BLaER1 (cell line): ENCODE data around the gene TTYH3.

Source experiments
- H3K27ac ChIP-seq: shearing (Covaris generic); formaldehyde crosslinking; 2 replicates; pipeline ENCODE4 v1.8.1; 2022
- H3K27me3 ChIP-seq: shearing (Covaris generic); formaldehyde crosslinking; 2 replicates; pipeline ENCODE4 v1.8.1; 2022
- H3K36me3 ChIP-seq: shearing (Covaris generic); formaldehyde crosslinking; 2 replicates; pipeline ENCODE4 v1.8.1; 2022
- H3K4me1 ChIP-seq: shearing (Covaris generic); formaldehyde crosslinking; 2 replicates; pipeline ENCODE4 v1.8.1; 2022
- H3K4me2 ChIP-seq: shearing (Covaris generic); formaldehyde crosslinking; 2 replicates; pipeline ENCODE4 v1.8.1; 2022
- H3K4me3 ChIP-seq: shearing (Covaris generic); formaldehyde crosslinking; 2 replicates; pipeline ENCODE4 v1.8.1; 2022
- H3K9ac ChIP-seq: shearing (Covaris generic); formaldehyde crosslinking; 2 replicates; pipeline ENCODE4 v1.8.1; 2022
- H3K9me3 ChIP-seq: shearing (Covaris generic); formaldehyde crosslinking; 2 replicates; pipeline ENCODE4 v1.8.1; 2022
- H4K20me1 ChIP-seq: shearing (Covaris generic); formaldehyde crosslinking; 2 replicates; pipeline ENCODE4 v1.8.1; 2022
- Cebpa-rat ChIP-seq: shearing (Covaris generic); IDR thresholded peaks from 2 replicates; pipeline ENCODE4 v1.8.1; 2022

TTYH3 gene

DNA sequence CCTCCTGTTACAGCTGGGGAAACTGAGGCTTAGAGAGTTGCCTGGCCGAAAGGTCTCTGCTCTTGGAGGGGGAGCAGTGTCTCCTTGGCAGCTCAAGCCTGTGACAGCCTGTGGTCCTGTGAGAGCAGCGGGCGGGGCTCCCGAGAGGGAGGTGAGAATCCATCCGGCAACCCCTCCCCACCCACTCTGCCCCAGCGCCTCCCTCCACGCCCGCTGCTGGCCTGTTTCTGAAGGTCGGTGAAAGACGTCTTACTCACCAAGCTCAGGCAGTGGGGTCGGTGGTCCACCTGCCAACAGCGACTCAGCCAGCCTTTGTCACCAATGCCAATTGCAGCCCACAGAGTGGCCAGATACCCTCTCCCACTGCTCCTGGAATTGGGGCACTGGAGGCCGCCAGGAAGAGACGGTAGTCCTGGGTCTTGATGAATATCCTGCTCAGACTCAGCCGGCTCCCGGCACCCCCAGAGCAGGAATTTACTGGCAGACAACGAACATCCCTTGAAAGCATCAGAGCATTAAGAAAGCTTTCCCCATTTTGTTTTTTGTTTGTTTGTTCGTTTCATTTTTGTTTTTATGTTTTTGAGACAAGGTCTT is 7.4 kb upstream of the TTYH3 start:
- peak overlapping the region; percentile 51; the same call in 1 of the 2 replicates for H3K27ac ChIP-seq
- no peaks in the 10 kb centered on the region for H3K36me3 ChIP-seq
- no peaks in the 10 kb centered on the region for H3K27me3 ChIP-seq
- peak overlapping the region; percentile 57 for H3K4me2 ChIP-seq
- no peaks in the 10 kb centered on the region for H4K20me1 ChIP-seq
- no peak overlapping the region for H3K9ac ChIP-seq
- no peak for TF ChIP-seq Cebpa-rat
- no peaks in the 10 kb centered on the region for H3K9me3 ChIP-seq
- H3K4me3 ChIP-seq = no peak overlapping the region
- peaks cover 68% of the 10 kb centered on the region for H3K4me1 ChIP-seq

- no peak overlapping the region for H3K9ac ChIP-seq
- no peak overlapping the region for H3K27ac ChIP-seq
- no peak for TF ChIP-seq Cebpa-rat
- H3K4me3 ChIP-seq = no peak overlapping the region
- no peaks in the 10 kb centered on the region for H4K20me1 ChIP-seq
- H3K9me3 ChIP-seq = no peaks in the 10 kb centered on the region
- H3K4me2 ChIP-seq = no peak overlapping the region
- peaks cover 67% of the 10 kb centered on the region for H3K4me1 ChIP-seq
- no peaks in the 10 kb centered on the region for H3K27me3 ChIP-seq
- H3K36me3 ChIP-seq = no peaks in the 10 kb centered on the region
These were observed 5.2 kb upstream of the TTYH3 start for GRCh38 chr7:2626498-2627117.

GRCh38 chr7:2627258-2628129 is 4.3 kb upstream of the TTYH3 start:
- Histone ChIP-seq H3K4me2 (no peak overlapping the region), H4K20me1 (peaks cover 5% of the 10 kb centered on the region), H3K27ac (no peak overlapping the region), H3K4me3 (no peak overlapping the region), H3K27me3 (no peaks in the 10 kb centered on the region), H3K36me3 (no peaks in the 10 kb centered on the region), H3K9me3 (no peaks in the 10 kb centered on the region), H3K9ac (no peak overlapping the region), H3K4me1 (peaks cover 59% of the 10 kb centered on the region)
- TF ChIP-seq Cebpa-rat = no peak

DNA sequence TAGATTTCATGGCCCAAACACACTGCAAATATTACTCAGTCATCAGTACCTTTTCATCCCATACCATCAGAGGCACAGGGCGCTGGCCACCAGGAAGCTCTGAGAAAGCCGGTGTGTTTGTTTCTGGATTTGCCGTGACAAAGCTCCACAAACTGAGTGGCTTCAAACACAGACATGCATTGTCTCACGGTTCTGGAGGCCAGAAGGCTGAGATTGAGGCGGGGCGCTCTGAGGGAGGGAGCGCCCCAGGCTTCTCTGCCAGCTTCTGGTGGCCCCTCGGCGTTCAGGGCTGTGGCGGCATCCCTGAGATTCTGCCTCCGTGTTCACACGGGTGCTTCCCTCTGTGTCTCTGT is 3.7 kb upstream of the TTYH3 start:
- no peak overlapping the region for H3K4me3 ChIP-seq
- no peaks in the 10 kb centered on the region for H3K9me3 ChIP-seq
- H3K9ac ChIP-seq = no peak overlapping the region
- peaks cover 53% of the 10 kb centered on the region for H3K4me1 ChIP-seq
- H3K27me3 ChIP-seq = no peaks in the 10 kb centered on the region
- peaks cover 11% of the 10 kb centered on the region for H4K20me1 ChIP-seq
- no peak overlapping the region for H3K27ac ChIP-seq
- no peak overlapping the region for H3K4me2 ChIP-seq
- TF ChIP-seq Cebpa-rat = no peak
- H3K36me3 ChIP-seq = no peaks in the 10 kb centered on the region

GRCh38 chr7:2628891-2629290 is 2.9 kb upstream of the TTYH3 start:
- H3K4me2 ChIP-seq = no peak overlapping the region
- no peaks in the 10 kb centered on the region for H3K9me3 ChIP-seq
- H3K9ac ChIP-seq = no peak overlapping the region
- no peak overlapping the region for H3K27ac ChIP-seq
- H4K20me1 ChIP-seq = peaks cover 19% of the 10 kb centered on the region
- no peak overlapping the region for H3K4me3 ChIP-seq
- H3K4me1 ChIP-seq = peaks cover 50% of the 10 kb centered on the region
- H3K27me3 ChIP-seq = no peaks in the 10 kb centered on the region
- no peak for TF ChIP-seq Cebpa-rat
- peaks cover 2% of the 10 kb centered on the region; the same call in 1 of the 2 replicates for H3K36me3 ChIP-seq

DNA sequence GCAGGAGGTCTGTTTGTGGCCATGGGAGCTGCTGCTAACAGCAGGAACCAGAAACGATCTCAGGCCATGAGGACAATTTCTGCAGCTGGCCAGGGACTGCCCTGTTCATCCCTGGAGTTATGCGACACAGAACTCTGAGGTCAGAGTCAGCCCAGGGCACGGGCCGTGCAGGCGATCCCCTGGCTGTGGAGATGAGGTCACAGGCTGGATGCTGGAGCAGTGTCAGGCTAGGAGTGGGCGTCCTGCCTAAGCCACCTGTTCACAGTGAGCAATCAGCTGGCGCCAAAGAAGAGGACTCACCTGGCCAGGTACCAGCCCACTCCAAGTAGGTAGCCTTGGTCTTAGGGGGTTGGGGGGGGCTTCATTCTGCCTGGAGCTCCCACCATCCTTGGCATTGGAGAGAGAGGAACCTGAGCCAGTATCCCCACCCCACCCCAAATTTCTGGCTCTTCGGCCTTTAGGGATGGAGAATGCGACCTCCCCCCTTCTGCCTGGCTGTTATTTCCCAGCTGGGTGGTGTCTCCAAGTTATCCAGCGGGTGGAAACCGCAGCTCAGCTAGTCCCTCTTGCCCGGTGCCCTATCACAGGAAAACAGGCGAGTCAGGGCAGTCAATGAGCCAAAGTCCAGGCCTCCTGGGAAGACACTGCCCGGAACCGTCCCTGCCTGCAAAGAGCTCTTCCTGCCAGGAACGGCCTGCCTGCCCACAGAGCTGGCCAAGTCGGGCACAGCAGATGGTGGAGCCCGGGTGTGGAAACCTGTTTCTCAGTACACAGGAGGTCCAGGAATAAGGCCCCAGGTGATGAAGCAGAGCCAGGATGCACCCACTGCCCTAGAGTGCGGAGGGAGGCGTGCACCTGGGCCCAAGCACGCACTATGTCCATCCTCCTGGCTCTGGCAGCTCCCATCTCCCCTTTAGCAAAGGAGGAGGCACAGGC is 1.8 kb upstream of the TTYH3 start:
- Histone ChIP-seq H3K9ac (no peak overlapping the region), H3K4me2 (no peak overlapping the region), H3K9me3 (no peaks in the 10 kb centered on the region), H3K27me3 (no peaks in the 10 kb centered on the region), H3K36me3 (peaks cover 12% of the 10 kb centered on the region), H3K27ac (no peak overlapping the region), H4K20me1 (peaks cover 30% of the 10 kb centered on the region), H3K4me1 (peaks cover 50% of the 10 kb centered on the region), H3K4me3 (no peak overlapping the region)
- TF ChIP-seq Cebpa-rat = no peak

GRCh38 chr7:2632733-2633537 is 1.1 kb downstream of the TTYH3 start:
- H3K9ac ChIP-seq = peak overlapping the region; percentile 98

DNA sequence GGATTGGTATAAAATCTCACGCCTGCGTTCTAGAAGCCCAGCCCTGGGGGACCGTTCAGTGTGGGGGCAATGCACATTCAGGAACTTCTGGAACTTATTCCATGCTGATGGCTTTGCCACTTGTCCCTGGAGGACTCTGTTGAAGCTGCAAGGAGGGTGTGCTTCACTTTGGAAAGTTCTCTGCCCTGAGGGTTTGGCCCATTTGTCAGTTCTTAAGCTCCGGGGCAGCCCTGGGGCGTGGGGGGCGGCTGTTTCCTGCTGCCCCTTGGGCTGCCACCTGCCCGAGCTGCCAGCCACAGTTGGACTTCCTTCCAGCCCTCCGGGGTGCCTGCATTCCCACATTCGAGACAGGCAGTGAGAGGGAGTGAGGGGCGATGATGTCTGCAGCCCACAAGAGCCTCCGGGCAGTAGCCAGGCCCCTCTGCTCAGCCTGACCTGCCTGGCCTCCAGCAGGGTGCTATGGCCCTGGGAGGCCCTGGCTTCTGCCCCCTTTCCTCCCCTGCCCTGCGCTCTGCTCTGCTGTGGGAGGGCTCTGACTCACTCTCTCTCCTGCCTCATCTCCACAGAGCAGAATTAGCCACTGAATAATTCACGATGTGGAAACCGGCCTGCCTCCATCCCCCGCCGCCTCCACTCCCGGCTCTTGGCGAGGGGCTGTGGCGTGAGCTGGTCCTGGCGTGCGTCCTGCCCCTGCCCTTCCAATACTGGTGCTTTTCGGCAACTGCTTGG is 1.9 kb downstream of the TTYH3 start:
- Histone ChIP-seq H4K20me1 (peaks cover 67% of the 10 kb centered on the region), H3K4me2 (peak overlapping the region; percentile 97), H3K27me3 (no peaks in the 10 kb centered on the region), H3K4me1 (peaks cover 69% of the 10 kb centered on the region), H3K9me3 (no peaks in the 10 kb centered on the region), H3K36me3 (peaks cover 31% of the 10 kb centered on the region), H3K9ac (peak overlapping the region; percentile 98), H3K27ac (peak overlapping the region; percentile 97), H3K4me3 (peak overlapping the region; percentile 98)
- TF ChIP-seq Cebpa-rat = no peak

More at GRCh38 chr7:2632733-2633537, 1.1 kb downstream of the TTYH3 start:
- Histone ChIP-seq H3K27ac (peak overlapping the region; percentile 97), H3K36me3 (peaks cover 29% of the 10 kb centered on the region), H4K20me1 (peaks cover 60% of the 10 kb centered on the region), H3K4me3 (peak overlapping the region; percentile 98), H3K27me3 (no peaks in the 10 kb centered on the region), H3K4me2 (peak overlapping the region; percentile 97), H3K9me3 (no peaks in the 10 kb centered on the region), H3K4me1 (peaks cover 65% of the 10 kb centered on the region)
- TF ChIP-seq Cebpa-rat = no peak
